B cell (primary cell): ENCODE measurements around the gene LMX1B. TPM values are rescaled to one million over a fixed set of nuclear protein-coding genes. Genes with fewer than 3 reads are reported as not detected.

Source experiments
- ATAC-seq: fragments of 200-7000 bp; cut with Tn5 transposase; one replicate; pipeline ENCODE4 v1.10.0; 2021; ENCODE audit warnings: low read depth, mild to moderate bottlenecking, moderate number of reproducible peaks, moderate library complexity
- CTCF ChIA-PET: fragments of 350-600 bp; sonication (Branson Sonifier 250); formaldehyde crosslinking; loops from one replicate; lab custom pipeline; 2021; ENCODE audit warnings: antibody characterized with exemption, inconsistent platforms; lab: Charles Lee
- POLR2A ChIA-PET: fragments of 350-600 bp; sonication (Branson Sonifier 250); formaldehyde crosslinking; loops from one replicate; lab custom pipeline; 2021; ENCODE audit warnings: antibody characterized with exemption; lab: Charles Lee
- DNase-seq: peaks from one replicate; pipeline ENCODE4 v3.0.0; 2013
- H2AFZ ChIP-seq: 2 replicates; pipeline ENCODE4 v1.6.1; 2012; ENCODE audit warnings: mild to moderate bottlenecking, low read depth, low read length; ENCODE audit not compliant: insufficient read depth, poor library complexity, severe bottlenecking
- H3K27ac ChIP-seq, 2 donors: 1 replicate in 1 of 2; 2 replicates in 1 of 2; pipeline ENCODE4 v1.5.1; 2012 to 2013; ENCODE audit warnings: low read length in 2 of 2, mild to moderate bottlenecking in 2 of 2, moderate library complexity in 1 of 2
- H3K27me3 ChIP-seq, 4 experiments: fragments of 200-600 bp in 1 of 4; sonication (generic) in 1 of 4; replicated peaks in 1 of 4; 1 replicate in 2 of 4; 2 replicates in 2 of 4; pipeline versions ENCODE4 v1.6.1 to v1.7.0; 2013 to 2016; ENCODE audit warnings: low read length in 3 of 4, mild to moderate bottlenecking in 2 of 4, mixed read lengths in 1 of 4, moderate library complexity in 1 of 4; ENCODE audit not compliant: insufficient read depth in 4 of 4, control insufficient read depth in 3 of 4; ENCODE audit errors: control extremely low read depth in 1 of 4
- H3K36me3 ChIP-seq, 2 experiments: replicated peaks in 1 of 2; 1 replicate in 1 of 2; 2 replicates in 1 of 2; pipeline versions ENCODE4 v1.6.1 to v1.7.1; 2013; ENCODE audit warnings: low read length in 1 of 2; ENCODE audit not compliant: insufficient read depth in 2 of 2, control insufficient read depth in 1 of 2; ENCODE audit errors: control extremely low read depth in 1 of 2, extremely low read depth in 1 of 2
- H3K4me1 ChIP-seq, 2 donors: fragments of 200-600 bp in 1 of 2; sonication (generic) in 1 of 2; 1 replicate in 1 of 2; 2 replicates in 1 of 2; pipeline versions ENCODE4 v1.5.1 to v1.6.1; 2013 to 2017; ENCODE audit warnings: low read length in 2 of 2; ENCODE audit not compliant: control insufficient read depth in 2 of 2, insufficient read depth in 2 of 2
- H3K4me2 ChIP-seq: replicated peaks from 2 replicates; pipeline ENCODE3; 2012; ENCODE audit warnings: mild to moderate bottlenecking, low read depth, low read length; ENCODE audit not compliant: poor library complexity, severe bottlenecking
- H3K4me3 ChIP-seq, 5 experiments: fragments of 200-600 bp in 1 of 5; sonication (generic) in 1 of 5; 1 replicate in 3 of 5; 2 replicates in 2 of 5; pipeline versions ENCODE4 v1.5.1 to v1.7.0; 2011 to 2016; ENCODE audit warnings: low read length in 4 of 5, mild to moderate bottlenecking in 4 of 5, low read depth in 2 of 5, control low read depth in 1 of 5, moderate library complexity in 1 of 5; ENCODE audit not compliant: insufficient read depth in 1 of 5; ENCODE audit errors: control extremely low read depth in 1 of 5, extremely low read depth in 1 of 5
- H3K79me2 ChIP-seq: fragments of 200-600 bp; sonication (generic); one replicate; pipeline ENCODE4 v1.6.0; 2016; ENCODE audit warnings: low read length; ENCODE audit not compliant: control insufficient read depth, insufficient read depth
- H3K9ac ChIP-seq: fragments of 200-600 bp; sonication (generic); 2 replicates; pipeline ENCODE4 v1.6.1; 2017; ENCODE audit warnings: mild to moderate bottlenecking, low read length, moderate library complexity
- H3K9me3 ChIP-seq, 3 donors: one replicate each; pipeline versions ENCODE4 v1.6.1 to v1.7.1; 2013; ENCODE audit warnings: low read length in 2 of 3; ENCODE audit not compliant: control insufficient read depth in 2 of 3, insufficient read depth in 1 of 3; ENCODE audit errors: control extremely low read depth in 1 of 3
- H4K20me1 ChIP-seq: 2 replicates; pipeline ENCODE4 v1.6.0; 2012; ENCODE audit warnings: mild to moderate bottlenecking, low read length; ENCODE audit not compliant: insufficient read depth, control insufficient read depth, poor library complexity, severe bottlenecking
- H3K27ac Mint-ChIP-seq: one replicate; pipeline ENCODE4 v1.8.0; 2021; ENCODE audit warnings: mixed read lengths
- H3K27me3 Mint-ChIP-seq: one replicate; pipeline ENCODE4 v1.8.0; 2021; ENCODE audit warnings: mixed read lengths
- H3K4me1 Mint-ChIP-seq: one replicate; pipeline ENCODE4 v1.8.0; 2021; ENCODE audit warnings: mixed read lengths
- H3K4me3 Mint-ChIP-seq: one replicate; pipeline ENCODE4 v1.8.0; 2021; ENCODE audit warnings: mixed read lengths
- H3K9me3 Mint-ChIP-seq: one replicate; pipeline ENCODE4 v1.8.0; 2022; ENCODE audit warnings: mixed read lengths; ENCODE audit not compliant: insufficient read depth
- EZH2 ChIP-seq: IDR thresholded peaks from 2 replicates; pipeline ENCODE4 v1.6.1; 2012; ENCODE audit warnings: borderline replicate concordance, low read depth, mild to moderate bottlenecking, moderate library complexity, low read length; ENCODE audit not compliant: insufficient read depth, poor library complexity, severe bottlenecking
- WGBS: methylation state at CpG from one replicate; pipeline ENCODE4 v1.1.5; 2013; ENCODE audit warnings: missing lambda C conversion rate; ENCODE audit not compliant: insufficient coverage; 5-methylcytosine and 5-hydroxymethylcytosine counted together
- intact Hi-C: fragments of 100-400 bp; cut with micrococcal nuclease; formaldehyde crosslinking; loops from one replicate; pipeline ENCODE4 v1.10.0; 2022
- polyA plus RNA-seq: library from polyadenylated mRNA; depleted of rRNA; stranded (reverse); fragments of >200 nt; gene quantifications from 2 replicates; pipeline ENCODE4 v1.2.3, GENCODE V29; 2012
- total RNA-seq, 2 donors: library from RNA; stranded (reverse); fragments of 120-200 nt in 1 of 2; gene quantifications; 1 replicate in 1 of 2; 2 replicates in 1 of 2; pipeline versions ENCODE4 v1.2.3 to v1.2.4, GENCODE V29; 2013 to 2022
- TF ChIP-seq, protein P1 (sequence below): fragments of 200-600 bp; IDR thresholded peaks from one replicate; pipeline ENCODE4 v1.8.0; 2022; ENCODE audit warnings: antibody characterized with exemption, mild to moderate bottlenecking

LMX1B gene
- total and polyA plus RNA-seq, 2 donors (not counting 1 experiment from before 2014, with no cell fraction given): not detected

DNA sequence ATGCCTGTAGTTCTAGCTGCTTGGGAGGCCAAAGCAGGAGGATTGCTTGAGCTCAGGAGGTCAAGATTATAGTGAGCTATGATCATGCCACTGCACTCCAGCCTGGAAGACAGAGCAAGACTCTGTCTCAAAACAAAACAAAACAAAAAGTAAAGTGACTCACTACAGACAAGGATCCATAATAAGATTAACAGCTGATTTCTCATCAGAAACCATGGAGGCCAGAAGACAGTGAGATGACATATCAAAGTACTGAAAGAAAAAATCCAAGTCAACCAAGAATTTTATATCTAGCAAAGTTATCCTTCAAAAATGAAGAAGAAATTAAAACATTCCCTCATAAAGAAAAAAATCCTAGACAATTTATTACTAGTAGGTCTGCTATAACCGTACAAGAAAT is 121.8 kb downstream of the LMX1B start:
- Histone ChIP-seq H3K9ac (no peak overlapping the region), H3K4me2 (no peak overlapping the region), H3K27me3 (peaks cover 0 to 4% (median 0%) of the 10 kb centered on the region in 4 experiments), H3K9me3 (peaks cover 0 to 11% (median 8%) of the 10 kb centered on the region in 3 donors), H3K27ac (no peak overlapping the region), H2AFZ (no peak overlapping the region), H3K36me3 (no peaks in the 10 kb centered on the region), H4K20me1 (no peaks in the 10 kb centered on the region), H3K4me1 (no peaks in the 10 kb centered on the region), H3K79me2 (no peaks in the 10 kb centered on the region), H3K4me3 (no peak overlapping the region)
- WGBS: no CpG with 5 or more reads among the region's 1 CpG
- intact Hi-C loops: no loop called here
- no peak overlapping the region for H3K27ac Mint-ChIP-seq
- H3K9me3 Mint-ChIP-seq: peaks cover 5% of the 10 kb centered on the region
- H3K4me1 Mint-ChIP-seq: no peaks in the 10 kb centered on the region
- POLR2A ChIA-PET: no interaction called here
- DNase-seq: no peak
- CTCF ChIA-PET: interaction anchor here (1.3 kb wide), 1 partner anchor 47 kb away, joined by 4 read pairs; no protein-coding TSS in a partner anchor
- ATAC-seq: no peak
- peaks cover 8% of the 10 kb centered on the region for H3K27me3 Mint-ChIP-seq
- H3K4me3 Mint-ChIP-seq: no peak overlapping the region
- TF ChIP-seq, protein P1, sequence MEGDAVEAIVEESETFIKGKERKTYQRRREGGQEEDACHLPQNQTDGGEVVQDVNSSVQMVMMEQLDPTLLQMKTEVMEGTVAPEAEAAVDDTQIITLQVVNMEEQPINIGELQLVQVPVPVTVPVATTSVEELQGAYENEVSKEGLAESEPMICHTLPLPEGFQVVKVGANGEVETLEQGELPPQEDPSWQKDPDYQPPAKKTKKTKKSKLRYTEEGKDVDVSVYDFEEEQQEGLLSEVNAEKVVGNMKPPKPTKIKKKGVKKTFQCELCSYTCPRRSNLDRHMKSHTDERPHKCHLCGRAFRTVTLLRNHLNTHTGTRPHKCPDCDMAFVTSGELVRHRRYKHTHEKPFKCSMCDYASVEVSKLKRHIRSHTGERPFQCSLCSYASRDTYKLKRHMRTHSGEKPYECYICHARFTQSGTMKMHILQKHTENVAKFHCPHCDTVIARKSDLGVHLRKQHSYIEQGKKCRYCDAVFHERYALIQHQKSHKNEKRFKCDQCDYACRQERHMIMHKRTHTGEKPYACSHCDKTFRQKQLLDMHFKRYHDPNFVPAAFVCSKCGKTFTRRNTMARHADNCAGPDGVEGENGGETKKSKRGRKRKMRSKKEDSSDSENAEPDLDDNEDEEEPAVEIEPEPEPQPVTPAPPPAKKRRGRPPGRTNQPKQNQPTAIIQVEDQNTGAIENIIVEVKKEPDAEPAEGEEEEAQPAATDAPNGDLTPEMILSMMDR: no peak
- TF ChIP-seq EZH2: no peak

DNA sequence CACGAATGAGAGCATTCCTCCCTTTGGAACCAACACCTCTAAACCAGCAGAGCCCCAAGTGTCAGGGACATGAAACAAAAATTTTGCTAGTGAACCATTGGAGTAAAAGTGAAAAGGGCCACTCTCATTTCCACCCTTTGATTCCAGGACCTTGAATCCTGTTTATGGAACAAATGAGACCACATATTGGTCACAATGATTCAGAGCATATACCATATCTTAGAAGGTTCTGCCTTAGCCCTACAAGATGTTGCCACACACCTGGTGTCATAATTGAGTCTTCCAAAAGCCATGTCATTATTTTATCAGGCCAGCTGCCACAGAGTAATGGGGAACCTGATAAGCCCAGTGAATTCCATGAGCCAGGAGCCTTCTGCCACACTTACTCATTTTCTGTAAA is 124.8 kb downstream of the LMX1B start:
- intact Hi-C loops: no loop called here
- Histone ChIP-seq H3K79me2 (no peaks in the 10 kb centered on the region), H3K36me3 (no peaks in the 10 kb centered on the region), H3K9me3 (peaks cover 0 to 11% (median 8%) of the 10 kb centered on the region in 3 donors), H3K9ac (no peak overlapping the region), H3K4me2 (no peak overlapping the region), H3K4me3 (no peak overlapping the region), H3K27ac (no peak overlapping the region), H4K20me1 (no peaks in the 10 kb centered on the region), H3K4me1 (no peaks in the 10 kb centered on the region), H2AFZ (no peak overlapping the region), H3K27me3 (no peaks in the 10 kb centered on the region)
- WGBS: no CpG with 5 or more reads among the region's 1 CpG
- Mint-ChIP-seq H3K27ac (no peak overlapping the region), H3K4me1 (no peaks in the 10 kb centered on the region), H3K9me3 (peaks cover 5% of the 10 kb centered on the region), H3K4me3 (no peak overlapping the region), H3K27me3 (peaks cover 4% of the 10 kb centered on the region)
- TF ChIP-seq, protein P1: no peak
- no peak for TF ChIP-seq EZH2
- CTCF ChIA-PET: no interaction called here
- DNase-seq: no peak
- POLR2A ChIA-PET: no interaction called here
- ATAC-seq: no peak
